Measurements from ENCODE around the gene ANKRD16.
"Not testable (repeated sequence)": the region's sequence is repeated elsewhere in the genome, so short reads cannot be mapped to it uniquely, and the experiment has no call there.

ANKRD16 gene

GRCh38 chr10:5889624-5890451, at the start of gene ANKRD16, which contains the start of gene FBH1:
Gene ANKRD16, minus strand, starts transcription at chr10:5889893. Its CDS starts 539 bp downstream, at chr10:5889354.
Gene FBH1, plus strand, starts transcription at chr10:5890243. Its CDS starts 103 bp downstream, at chr10:5890346.
- DNase-seq = peak; percentile 99
- peak; percentile 92 for ATAC-seq

- no peak for ATAC-seq
- no peak for DNase-seq
Measured at GRCh38 chr10:5938291-5938690, 48.6 kb upstream of the ANKRD16 start.

- no peak for ATAC-seq
- no peak for DNase-seq
Measured at GRCh38 chr10:5937016-5937415, 47.3 kb upstream of the ANKRD16 start.

GRCh38 chr10:5935628-5936027, 45.9 kb upstream of the ANKRD16 start:
- no peak for ATAC-seq
- DNase-seq = no peak

- DNase-seq = no peak
- no peak for ATAC-seq
Measured at GRCh38 chr10:5933909-5934546, 44.3 kb upstream of the ANKRD16 start.

- DNase-seq (no peak), ATAC-seq (no peak)
Measured at GRCh38 chr10:5932345-5932744, 42.7 kb upstream of the ANKRD16 start.

- DNase-seq (no peak), ATAC-seq (no peak)
Measured at GRCh38 chr10:5930272-5930671, 40.6 kb upstream of the ANKRD16 start.

- ATAC-seq = no peak
- DNase-seq = no peak
Measured at GRCh38 chr10:5929442-5929841, 39.7 kb upstream of the ANKRD16 start.

- ATAC-seq (no peak), DNase-seq (no peak)
Measured at GRCh38 chr10:5927306-5927705, 37.6 kb upstream of the ANKRD16 start.

GRCh38 chr10:5924889-5925288, 35.2 kb upstream of the ANKRD16 start:
- ATAC-seq = no peak
- DNase-seq = no peak

GRCh38 chr10:5921746-5922145, 32.1 kb upstream of the ANKRD16 start:
- ATAC-seq (no peak), DNase-seq (no peak)

- ATAC-seq (no peak), DNase-seq (no peak)
Measured at GRCh38 chr10:5919568-5919967, 29.9 kb upstream of the ANKRD16 start.

GRCh38 chr10:5918763-5919162, 29.1 kb upstream of the ANKRD16 start:
- no peak for ATAC-seq
- no peak for DNase-seq

GRCh38 chr10:5917305-5917704, 27.6 kb upstream of the ANKRD16 start:
- DNase-seq (no peak), ATAC-seq (no peak)

- no peak for DNase-seq
- no peak for ATAC-seq
Measured at GRCh38 chr10:5915451-5915850, 25.8 kb upstream of the ANKRD16 start.

- DNase-seq (no peak), ATAC-seq (no peak)
Measured at GRCh38 chr10:5913736-5914135, 24.0 kb upstream of the ANKRD16 start.

GRCh38 chr10:5911670-5912069, 22.0 kb upstream of the ANKRD16 start:
- ATAC-seq (no peak), DNase-seq (no peak)

GRCh38 chr10:5910323-5911100, 20.8 kb upstream of the ANKRD16 start:
- DNase-seq = no peak
- no peak for ATAC-seq

- ATAC-seq = not testable (repeated sequence)
Measured at GRCh38 chr10:5908676-5909075, 19.0 kb upstream of the ANKRD16 start.

GRCh38 chr10:5906651-5907050, 17.0 kb upstream of the ANKRD16 start:
- DNase-seq = no peak
- ATAC-seq = no peak

More at GRCh38 chr10:5908676-5909075, 19.0 kb upstream of the ANKRD16 start:
- DNase-seq = not testable (repeated sequence)

- DNase-seq (no peak), ATAC-seq (no peak)
Measured at GRCh38 chr10:5905854-5906507, 16.3 kb upstream of the ANKRD16 start.

GRCh38 chr10:5904227-5904626, 14.5 kb upstream of the ANKRD16 start:
- ATAC-seq (peak; percentile 49), DNase-seq (no peak)

Data from stimulated activated naive CD8-positive, alpha-beta T cell treated with anti-CD3 and anti-CD28 coated beads, Interleukin-15, Interleukin-2, amounts not matched to agents 100 U/mL and 50 U/mL, for 24 hours (primary cell).